ENCODE measurements around the gene PIGA. TPM values are rescaled to one million over a fixed set of nuclear protein-coding genes. Genes with fewer than 3 reads are reported as not detected.
A peak's percentile ranks its signal among the peaks of the same experiment; 100 is the strongest.

PIGA gene
- 54.6 TPM for total RNA-seq

GRCh38 chrX:15335135-15336022 lies at the start of gene PIGA:
PIGA (minus strand) TSS chrX:15335523; CDS start chrX:15331930, 3,593 bp downstream.
- H3K4me1 ChIP-seq: no peaks in the 10 kb centered on the region
- H3K4me3 ChIP-seq: peak within 1 kb of the TSS; percentile 64 to 73
- intact Hi-C loops (cut with DNase I): loop anchor here (2.0 to 10.0 kb wide), 2 partner anchors 339 to 519 kb away; partner anchors contain the start of gene AP1S2
- no peaks in the 10 kb centered on the region for H3K9me3 ChIP-seq
- H3K27ac ChIP-seq: peak within 1 kb of the TSS; percentile 77 to 85
- no peaks in the 10 kb centered on the region for H3K27me3 ChIP-seq
- H3K36me3 ChIP-seq: peaks cover 2 to 3% of the 10 kb centered on the region in 2 donors
- peak; percentile 88 to 98 for DNase-seq (ENCODE audit: low spot score in 2 of 2)
- TF ChIP-seq CTCF (IDR thresholded peaks at IDR 0.05): no peak

- no peak within 1 kb of the TSS for H3K4me3 ChIP-seq
- H3K27ac ChIP-seq: no peak within 1 kb of the TSS
- no peaks in the 10 kb centered on the region for H3K4me1 ChIP-seq
- H3K36me3 ChIP-seq: no peaks in the 10 kb centered on the region
- DNase-seq (ENCODE audit: low spot score in 2 of 2): no peak
- no peaks in the 10 kb centered on the region for H3K9me3 ChIP-seq
- no peak for TF ChIP-seq CTCF (IDR thresholded peaks at IDR 0.05)
- no peaks in the 10 kb centered on the region for H3K27me3 ChIP-seq
- intact Hi-C loops (cut with DNase I): no loop called here
These were observed 49.0 kb upstream of the PIGA start, which contains the start of gene VEGFD for GRCh38 chrX:15384304-15384703. VEGFD (minus strand) TSS chrX:15384413; CDS start chrX:15383946, 467 bp downstream.

- Histone ChIP-seq H3K4me3 (no peak overlapping the region), H3K27me3 (no peaks in the 10 kb centered on the region), H3K27ac (no peak overlapping the region), H3K4me1 (no peaks in the 10 kb centered on the region), H3K36me3 (no peaks in the 10 kb centered on the region), H3K9me3 (no peaks in the 10 kb centered on the region)
- intact Hi-C loops (cut with DNase I): no loop called here
- no peak for TF ChIP-seq CTCF (IDR thresholded peaks at IDR 0.05)
- DNase-seq (ENCODE audit: low spot score in 2 of 2): no peak
These were observed 47.5 kb upstream of the PIGA start for GRCh38 chrX:15382813-15383212.

GRCh38 chrX:15376956-15377355 lies 41.6 kb upstream of the PIGA start:
- TF ChIP-seq CTCF (IDR thresholded peaks at IDR 0.05): no peak
- intact Hi-C loops (cut with DNase I): no loop called here
- H3K4me3 ChIP-seq: no peak overlapping the region

GRCh38 chrX:15373976-15374375 lies 38.7 kb upstream of the PIGA start:
- intact Hi-C loops (cut with DNase I): no loop called here
- no peak for TF ChIP-seq CTCF (IDR thresholded peaks at IDR 0.05)
- H3K27ac ChIP-seq: no peak overlapping the region
- H3K36me3 ChIP-seq: no peaks in the 10 kb centered on the region
- no peaks in the 10 kb centered on the region for H3K4me1 ChIP-seq
- no peaks in the 10 kb centered on the region for H3K27me3 ChIP-seq
- DNase-seq (ENCODE audit: low spot score in 2 of 2): no peak
- H3K4me3 ChIP-seq: no peak overlapping the region
- H3K9me3 ChIP-seq: no peaks in the 10 kb centered on the region

More at GRCh38 chrX:15376956-15377355, 41.6 kb upstream of the PIGA start:
- no peaks in the 10 kb centered on the region for H3K9me3 ChIP-seq
- DNase-seq (ENCODE audit: low spot score in 2 of 2): no peak
- no peaks in the 10 kb centered on the region for H3K4me1 ChIP-seq
- no peaks in the 10 kb centered on the region for H3K36me3 ChIP-seq
- H3K27ac ChIP-seq: no peak overlapping the region
- H3K27me3 ChIP-seq: no peaks in the 10 kb centered on the region
